ENCODE results near the gene ZBTB38.

GRCh38 chr3:141414800-141415462, 46.6 kb downstream of the ZBTB38 start:
- TF ChIP-seq POLR2AphosphoS5 (IDR thresholded peaks at IDR 0.05; ENCODE audit: insufficient read depth, low read depth, low read length) (no peak), CTCF (IDR thresholded peaks at IDR 0.05; ENCODE audit: extremely low read depth in 1 of 2, insufficient read depth in 1 of 2, low read depth in 1 of 2, low read length in 2 of 2) (no peak), POLR2A (IDR thresholded peaks at IDR 0.05; ENCODE audit: low read depth, low read length) (no peak), EZH2 (IDR thresholded peaks at IDR 0.05; ENCODE audit: borderline replicate concordance, low read depth, low read length, severe bottlenecking) (no peak), GATA2 (IDR thresholded peaks at IDR 0.05; ENCODE audit: insufficient read depth, insufficient read length, low read depth, low read length) (no peak), MAX (IDR thresholded peaks at IDR 0.05; ENCODE audit: insufficient read depth, insufficient read length) (no peak), FOS (IDR thresholded peaks at IDR 0.05; ENCODE audit: borderline replicate concordance, insufficient read depth, low read length) (no peak), MYC (IDR thresholded peaks at IDR 0.05; ENCODE audit: low read depth, low read length) (no peak), JUN (IDR thresholded peaks at IDR 0.05; ENCODE audit: borderline replicate concordance, insufficient read depth, insufficient read length, low read depth) (no peak)

Measured in endothelial cell of umbilical vein (primary cell).